GM13976 (cell line): Measurements from ENCODE around the gene PSTPIP2.
A peak's percentile ranks its signal among the peaks of the same experiment; 100 is the strongest.
"Not testable (repeated sequence)": the region's sequence is repeated elsewhere in the genome, so short reads cannot be mapped to it uniquely, and the experiment has no call there.

ENCODE experiments used
- DNase-seq: peaks from one replicate; pipeline ENCODE4 v3.0.0; 2012; ENCODE audit warnings: low spot score
- in situ Hi-C: fragments of 300-500 bp; cut with MboI; formaldehyde crosslinking; loops from one replicate; pipeline ENCODE4 v1.12.0; 2022; ENCODE audit warnings: low sequenced_read_pairs, mixed read lengths, inconsistent platforms; ENCODE audit not compliant: unreplicated experiment
- TF ChIP-seq, protein P1 (sequence below): IDR thresholded peaks from 2 replicates; pipeline ENCODE4 v1.5.1; 2012; ENCODE audit warnings: borderline replicate concordance, mild to moderate bottlenecking; ENCODE audit not compliant: insufficient read depth; ENCODE audit errors: extremely low read depth, missing control alignments, control extremely low read depth

PSTPIP2 gene

DNA sequence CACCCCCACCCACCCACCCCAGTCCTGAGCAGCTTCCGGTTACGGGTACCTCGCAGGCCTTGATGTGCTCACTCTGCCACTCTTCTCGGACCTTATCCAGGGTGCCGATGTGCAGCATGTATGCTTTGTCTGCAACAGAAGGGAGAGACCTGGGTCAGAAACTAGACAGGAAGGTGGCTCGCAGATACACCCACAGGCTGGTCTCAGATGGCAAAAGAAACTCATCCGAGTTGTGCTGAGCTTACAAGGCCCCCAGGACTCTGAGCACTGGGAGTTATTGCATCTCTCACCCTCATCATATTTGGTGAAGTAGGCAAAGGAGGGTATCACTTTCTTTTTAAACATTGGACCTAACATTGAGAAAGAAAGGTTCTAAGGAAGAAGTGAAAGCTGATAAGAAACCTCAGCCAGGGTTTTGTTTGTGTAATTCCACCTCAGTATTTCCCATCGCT, 74.3 kb downstream of the PSTPIP2 start:
- TF ChIP-seq, protein P1, sequence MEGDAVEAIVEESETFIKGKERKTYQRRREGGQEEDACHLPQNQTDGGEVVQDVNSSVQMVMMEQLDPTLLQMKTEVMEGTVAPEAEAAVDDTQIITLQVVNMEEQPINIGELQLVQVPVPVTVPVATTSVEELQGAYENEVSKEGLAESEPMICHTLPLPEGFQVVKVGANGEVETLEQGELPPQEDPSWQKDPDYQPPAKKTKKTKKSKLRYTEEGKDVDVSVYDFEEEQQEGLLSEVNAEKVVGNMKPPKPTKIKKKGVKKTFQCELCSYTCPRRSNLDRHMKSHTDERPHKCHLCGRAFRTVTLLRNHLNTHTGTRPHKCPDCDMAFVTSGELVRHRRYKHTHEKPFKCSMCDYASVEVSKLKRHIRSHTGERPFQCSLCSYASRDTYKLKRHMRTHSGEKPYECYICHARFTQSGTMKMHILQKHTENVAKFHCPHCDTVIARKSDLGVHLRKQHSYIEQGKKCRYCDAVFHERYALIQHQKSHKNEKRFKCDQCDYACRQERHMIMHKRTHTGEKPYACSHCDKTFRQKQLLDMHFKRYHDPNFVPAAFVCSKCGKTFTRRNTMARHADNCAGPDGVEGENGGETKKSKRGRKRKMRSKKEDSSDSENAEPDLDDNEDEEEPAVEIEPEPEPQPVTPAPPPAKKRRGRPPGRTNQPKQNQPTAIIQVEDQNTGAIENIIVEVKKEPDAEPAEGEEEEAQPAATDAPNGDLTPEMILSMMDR, result no peak

DNA sequence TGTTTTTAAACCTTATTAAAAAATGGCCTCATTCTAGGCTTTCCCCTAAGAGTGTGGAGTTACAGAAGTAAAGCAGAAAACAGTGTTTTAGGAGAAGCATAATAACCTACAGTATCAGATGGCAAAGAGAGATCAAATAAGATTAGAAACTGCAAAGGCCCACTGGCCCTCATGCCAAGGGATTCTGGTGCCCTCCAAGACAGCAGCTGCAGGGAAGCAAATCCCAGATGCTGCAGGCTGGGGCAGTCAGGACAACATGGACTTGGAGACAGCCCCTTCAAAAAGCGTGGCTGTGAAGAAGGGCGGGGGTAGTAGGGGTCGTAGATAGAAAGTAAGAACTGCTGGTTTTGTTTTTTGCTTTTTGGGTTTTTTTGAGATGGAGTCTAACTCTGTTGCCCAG, 76.6 kb downstream of the PSTPIP2 start:
- TF ChIP-seq, protein P1, result no peak
- in situ Hi-C loops, result no loop called here
- no peak for DNase-seq

More for the DNA sequence above, 74.3 kb downstream of the PSTPIP2 start:
- peak; percentile 50 for DNase-seq
- in situ Hi-C loops, result no loop called here

DNA sequence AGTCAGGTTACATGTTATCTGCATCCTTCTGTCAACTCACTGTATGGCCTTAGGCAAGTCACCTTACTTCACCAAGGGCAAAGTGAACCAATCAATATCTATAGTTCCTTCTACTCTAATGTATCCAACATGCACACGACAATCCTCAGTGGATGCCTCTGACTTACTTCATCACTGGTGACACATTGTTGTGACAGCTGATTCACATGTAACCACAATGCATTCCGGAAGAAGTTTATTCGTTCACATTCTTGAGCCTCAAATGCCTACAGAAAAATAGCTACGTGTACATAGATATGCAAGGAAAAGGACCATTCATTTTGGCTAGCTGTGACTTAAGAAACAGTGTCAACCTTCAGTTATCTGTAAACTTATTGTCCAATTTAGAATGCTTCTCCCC, 78.6 kb downstream of the PSTPIP2 start:
- in situ Hi-C loops, result no loop called here
- TF ChIP-seq, protein P1, result no peak
- DNase-seq, result no peak

DNA sequence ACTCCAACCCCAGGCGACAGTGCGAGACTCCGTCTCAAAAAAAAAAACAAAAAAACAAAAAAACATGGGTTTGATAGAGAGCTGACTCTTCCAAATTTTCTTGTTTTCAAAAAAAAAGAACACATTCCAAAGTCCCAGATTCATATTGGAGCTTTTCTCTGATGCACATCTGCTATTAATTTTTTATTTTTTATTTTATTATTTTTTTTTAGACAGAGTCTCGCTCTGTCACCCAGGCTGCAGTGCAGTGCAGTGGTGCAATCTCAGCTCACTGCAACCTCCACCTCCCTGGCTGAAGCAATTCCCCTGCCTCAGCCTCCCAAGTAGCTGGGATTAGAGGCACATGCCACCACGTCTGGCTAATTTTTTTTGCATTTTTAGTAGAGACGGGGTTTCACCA, 79.5 kb downstream of the PSTPIP2 start:
- in situ Hi-C loops, result not testable (repeated sequence)

DNA sequence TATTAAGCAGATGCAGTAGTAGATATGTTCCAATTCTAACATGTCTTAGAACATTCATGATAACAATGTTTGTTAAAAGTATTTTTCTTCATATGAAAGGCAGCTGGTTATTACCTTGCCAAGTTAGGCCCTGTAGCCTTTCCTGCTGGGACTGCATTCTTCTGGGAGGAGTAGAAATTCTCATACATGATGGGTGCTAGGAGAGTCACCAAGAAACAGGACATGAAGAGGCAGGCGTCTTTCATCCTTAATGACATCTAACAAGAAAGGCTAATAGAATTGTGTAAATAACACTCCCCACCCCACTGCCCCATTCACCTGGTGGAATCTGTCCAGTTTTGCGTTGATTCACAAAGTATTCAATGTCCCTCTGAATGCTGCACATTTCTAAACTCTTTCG, 80.3 kb downstream of the PSTPIP2 start:
- in situ Hi-C loops, result no loop called here
- TF ChIP-seq, protein P1, result no peak
- DNase-seq, result no peak

More for the DNA sequence above, 79.5 kb downstream of the PSTPIP2 start:
- DNase-seq, result not testable (repeated sequence)

DNA sequence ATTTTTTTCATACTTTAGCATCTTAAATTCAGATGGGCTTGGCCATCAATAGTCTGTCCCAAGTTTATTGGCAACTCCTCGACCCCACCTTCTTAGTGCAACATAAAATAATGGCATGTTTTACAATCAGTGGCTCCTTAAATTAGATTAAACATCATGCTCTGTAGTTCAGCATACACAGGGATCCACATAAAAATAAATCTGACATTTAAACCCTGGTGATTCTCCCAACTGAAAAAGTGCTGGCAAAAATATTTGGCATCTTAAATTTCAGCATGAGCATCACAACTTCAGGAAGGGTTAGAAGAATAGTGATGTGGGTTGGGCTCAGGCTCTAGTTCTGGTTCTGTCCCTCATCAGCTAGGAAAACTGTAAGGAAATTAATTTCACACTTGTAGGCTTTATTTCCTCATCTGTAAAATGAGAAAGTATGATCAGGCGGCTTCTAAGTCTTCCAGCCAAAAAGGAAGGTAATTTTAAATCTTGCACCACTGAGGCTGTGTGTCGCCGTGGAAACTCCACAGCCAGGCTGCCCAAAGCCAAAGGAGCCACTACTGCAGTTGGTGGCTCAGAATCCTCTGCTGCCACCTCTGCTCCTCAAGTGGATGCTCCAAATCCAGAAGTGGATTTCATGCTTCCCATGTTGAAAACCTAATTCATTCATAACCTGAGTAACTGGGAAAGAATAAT, 87.4 kb downstream of the PSTPIP2 start:
- DNase-seq, result no peak
- TF ChIP-seq, protein P1, result no peak
- in situ Hi-C loops, result no loop called here

DNA sequence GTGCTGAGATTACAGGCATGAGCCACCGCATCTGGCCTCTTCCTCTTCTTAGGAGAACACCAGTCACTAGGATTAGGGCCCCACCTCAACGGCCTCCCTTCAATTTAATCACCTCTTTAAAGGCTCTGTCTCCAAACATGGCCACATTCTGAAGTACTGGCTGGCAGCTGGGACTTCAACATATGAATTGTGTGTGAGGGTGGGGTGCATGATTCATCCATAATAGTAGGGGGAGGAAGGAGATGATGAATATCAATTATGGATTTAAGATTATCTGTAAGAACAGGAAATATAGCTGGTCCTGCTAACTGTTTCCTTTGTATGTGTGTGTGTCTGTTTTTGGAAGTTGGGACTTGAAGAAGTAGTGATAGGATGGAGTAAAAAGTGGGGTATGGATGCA, 90.2 kb downstream of the PSTPIP2 start:
- no peak for DNase-seq
- TF ChIP-seq, protein P1, result no peak
- in situ Hi-C loops, result no loop called here
